Ishikawa (cell line): ENCODE measurements around the gene TMEM150C.

Experiments used
- CEBPB ChIP-seq: IDR thresholded peaks from 2 replicates; pipeline ENCODE4 v1.6.1; 2012
- CREB1 ChIP-seq: IDR thresholded peaks from 2 replicates; pipeline ENCODE4 v1.6.1; 2012; ENCODE audit warnings: low read depth
- EGR1 ChIP-seq: IDR thresholded peaks from 2 replicates; pipeline ENCODE4 v1.6.1; 2012
- EP300 ChIP-seq: IDR thresholded peaks from 2 replicates; pipeline ENCODE4 v1.6.1; 2012; ENCODE audit warnings: borderline replicate concordance
- RAD21 ChIP-seq: IDR thresholded peaks from 2 replicates; pipeline ENCODE4 v1.6.1; 2012; ENCODE audit warnings: low read depth
- TAF1 ChIP-seq: IDR thresholded peaks from 2 replicates; pipeline ENCODE4 v1.6.1; 2012; ENCODE audit warnings: low read depth, mild to moderate bottlenecking
- TCF12 ChIP-seq: IDR thresholded peaks from 2 replicates; pipeline ENCODE4 v1.6.1; 2012; ENCODE audit warnings: low read depth
- TEAD4 ChIP-seq: IDR thresholded peaks from 2 replicates; pipeline ENCODE4 v1.6.1; 2012
- YY1 ChIP-seq: IDR thresholded peaks from 2 replicates; pipeline ENCODE4 v1.6.1; 2012; ENCODE audit warnings: low read depth
- ZBTB7A ChIP-seq: IDR thresholded peaks from 2 replicates; pipeline ENCODE4 v1.6.1; 2012; ENCODE audit warnings: low read depth
- TF ChIP-seq, protein P1 (sequence below): IDR thresholded peaks from 2 replicates; pipeline ENCODE4 v1.6.1; 2012; ENCODE audit warnings: low read depth, mild to moderate bottlenecking
- TF ChIP-seq, protein P2 (sequence below): IDR thresholded peaks from 2 replicates; pipeline ENCODE4 v1.6.1; 2012
- TF ChIP-seq, protein P3 (sequence below): IDR thresholded peaks from 2 replicates; pipeline ENCODE4 v1.6.1; 2012

DNA sequence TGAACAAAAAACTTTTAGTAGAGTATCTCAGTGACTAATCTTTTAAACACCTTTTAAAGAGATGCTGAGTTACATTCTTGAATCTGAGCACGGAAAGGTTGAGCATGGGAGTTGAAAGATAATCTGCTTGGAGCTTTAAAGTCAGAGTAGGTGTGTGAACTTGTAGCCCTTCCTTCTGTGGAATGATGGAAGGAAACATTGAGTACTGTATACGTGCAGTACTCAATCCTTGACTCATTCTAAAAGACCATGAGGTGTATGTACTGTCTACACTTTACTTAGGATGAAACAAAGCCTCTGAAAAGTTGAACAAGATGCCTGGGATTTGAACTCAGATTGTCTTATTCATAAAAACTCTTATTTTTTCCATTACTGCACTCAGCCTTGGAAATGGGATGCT, 128.0 kb downstream of the TMEM150C start:
- no peak for TF ChIP-seq RAD21
- TF ChIP-seq, protein P1, sequence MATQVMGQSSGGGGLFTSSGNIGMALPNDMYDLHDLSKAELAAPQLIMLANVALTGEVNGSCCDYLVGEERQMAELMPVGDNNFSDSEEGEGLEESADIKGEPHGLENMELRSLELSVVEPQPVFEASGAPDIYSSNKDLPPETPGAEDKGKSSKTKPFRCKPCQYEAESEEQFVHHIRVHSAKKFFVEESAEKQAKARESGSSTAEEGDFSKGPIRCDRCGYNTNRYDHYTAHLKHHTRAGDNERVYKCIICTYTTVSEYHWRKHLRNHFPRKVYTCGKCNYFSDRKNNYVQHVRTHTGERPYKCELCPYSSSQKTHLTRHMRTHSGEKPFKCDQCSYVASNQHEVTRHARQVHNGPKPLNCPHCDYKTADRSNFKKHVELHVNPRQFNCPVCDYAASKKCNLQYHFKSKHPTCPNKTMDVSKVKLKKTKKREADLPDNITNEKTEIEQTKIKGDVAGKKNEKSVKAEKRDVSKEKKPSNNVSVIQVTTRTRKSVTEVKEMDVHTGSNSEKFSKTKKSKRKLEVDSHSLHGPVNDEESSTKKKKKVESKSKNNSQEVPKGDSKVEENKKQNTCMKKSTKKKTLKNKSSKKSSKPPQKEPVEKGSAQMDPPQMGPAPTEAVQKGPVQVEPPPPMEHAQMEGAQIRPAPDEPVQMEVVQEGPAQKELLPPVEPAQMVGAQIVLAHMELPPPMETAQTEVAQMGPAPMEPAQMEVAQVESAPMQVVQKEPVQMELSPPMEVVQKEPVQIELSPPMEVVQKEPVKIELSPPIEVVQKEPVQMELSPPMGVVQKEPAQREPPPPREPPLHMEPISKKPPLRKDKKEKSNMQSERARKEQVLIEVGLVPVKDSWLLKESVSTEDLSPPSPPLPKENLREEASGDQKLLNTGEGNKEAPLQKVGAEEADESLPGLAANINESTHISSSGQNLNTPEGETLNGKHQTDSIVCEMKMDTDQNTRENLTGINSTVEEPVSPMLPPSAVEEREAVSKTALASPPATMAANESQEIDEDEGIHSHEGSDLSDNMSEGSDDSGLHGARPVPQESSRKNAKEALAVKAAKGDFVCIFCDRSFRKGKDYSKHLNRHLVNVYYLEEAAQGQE: no peak
- TF ChIP-seq TCF12: no peak
- no peak for TF ChIP-seq TEAD4
- TF ChIP-seq CEBPB: no peak
- TF ChIP-seq, protein P2, sequence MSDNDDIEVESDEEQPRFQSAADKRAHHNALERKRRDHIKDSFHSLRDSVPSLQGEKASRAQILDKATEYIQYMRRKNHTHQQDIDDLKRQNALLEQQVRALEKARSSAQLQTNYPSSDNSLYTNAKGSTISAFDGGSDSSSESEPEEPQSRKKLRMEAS: no peak
- TF ChIP-seq YY1: no peak
- no peak for TF ChIP-seq EP300
- no peak for TF ChIP-seq TAF1
- TF ChIP-seq CREB1: no peak
- TF ChIP-seq, protein P3, sequence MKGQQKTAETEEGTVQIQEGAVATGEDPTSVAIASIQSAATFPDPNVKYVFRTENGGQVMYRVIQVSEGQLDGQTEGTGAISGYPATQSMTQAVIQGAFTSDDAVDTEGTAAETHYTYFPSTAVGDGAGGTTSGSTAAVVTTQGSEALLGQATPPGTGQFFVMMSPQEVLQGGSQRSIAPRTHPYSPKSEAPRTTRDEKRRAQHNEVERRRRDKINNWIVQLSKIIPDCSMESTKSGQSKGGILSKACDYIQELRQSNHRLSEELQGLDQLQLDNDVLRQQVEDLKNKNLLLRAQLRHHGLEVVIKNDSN: no peak
- no peak for TF ChIP-seq ZBTB7A
- TF ChIP-seq EGR1: no peak
